Keratinocyte (primary cell): ENCODE data around the gene DDIT4. TPM values are rescaled to one million over a fixed set of nuclear protein-coding genes. Genes with fewer than 3 reads are reported as not detected.
"Not testable (repeated sequence)": the region's sequence is repeated elsewhere in the genome, so short reads cannot be mapped to it uniquely, and the experiment has no call there.

Experiments
- DNase-seq: peaks from one replicate; pipeline ENCODE4 v3.0.0-alpha.2; 2011; ENCODE audit warnings: low read depth, missing footprints, low spot score
- FAIRE-seq: peaks from 2 replicates; lab custom pipeline; 2011; peaks lifted over from hg19 to GRCh38; lab: Jason Lieb, UNC
- H2AFZ ChIP-seq: 2 replicates; pipeline ENCODE4 v1.6.0; 2012; ENCODE audit warnings: low read length, control low read depth, inconsistent platforms; ENCODE audit not compliant: control insufficient read depth
- H3K27ac ChIP-seq: 2 replicates; pipeline ENCODE4 v1.5.1; 2011; ENCODE audit warnings: low read length; ENCODE audit not compliant: control insufficient read depth, insufficient read depth
- H3K27me3 ChIP-seq: 3 replicates; pipeline ENCODE4 v1.6.0; 2011; ENCODE audit warnings: low read length; ENCODE audit not compliant: control insufficient read depth, insufficient read depth; ENCODE audit errors: extremely low read depth
- H3K36me3 ChIP-seq, 2 experiments: 2 replicates in 1 of 2; 3 replicates in 1 of 2; pipeline ENCODE4 v1.5.1; 2011; ENCODE audit warnings: low read length in 2 of 2, mild to moderate bottlenecking in 1 of 2; ENCODE audit not compliant: control insufficient read depth in 2 of 2, insufficient read depth in 2 of 2; ENCODE audit errors: extremely low read depth in 1 of 2
- H3K4me1 ChIP-seq: 3 replicates; pipeline ENCODE4 v1.5.1; 2011; ENCODE audit warnings: low read length; ENCODE audit not compliant: control insufficient read depth, insufficient read depth; ENCODE audit errors: extremely low read depth
- H3K4me2 ChIP-seq: 3 replicates; pipeline ENCODE4 v1.6.0; 2011; ENCODE audit warnings: low read depth, low read length; ENCODE audit not compliant: control insufficient read depth, insufficient read depth; ENCODE audit errors: extremely low read depth
- H3K4me3 ChIP-seq, 3 experiments: fragments of 200-600 bp in 1 of 3; sonication (generic) in 1 of 3; 2 replicates in 2 of 3; 3 replicates in 1 of 3; pipeline ENCODE4 v1.5.1; 2011 to 2016; ENCODE audit warnings: low read length in 3 of 3, mild to moderate bottlenecking in 3 of 3, control low read depth in 2 of 3, inconsistent platforms in 1 of 3, low read depth in 1 of 3, mixed read lengths in 1 of 3, mixed run types in 1 of 3, moderate library complexity in 1 of 3; ENCODE audit not compliant: control insufficient read depth in 2 of 3, insufficient read depth in 2 of 3; ENCODE audit errors: extremely low read depth in 1 of 3
- H3K79me2 ChIP-seq: 2 replicates; pipeline ENCODE4 v1.6.0; 2012; ENCODE audit warnings: low read length; ENCODE audit not compliant: control insufficient read depth, insufficient read depth
- H3K9ac ChIP-seq: 3 replicates; pipeline ENCODE4 v1.6.0; 2011; ENCODE audit warnings: low read length; ENCODE audit not compliant: control insufficient read depth, insufficient read depth; ENCODE audit errors: extremely low read depth
- H3K9me1 ChIP-seq: 3 replicates; pipeline ENCODE4 v1.6.0; 2011; ENCODE audit warnings: low read length; ENCODE audit not compliant: control insufficient read depth, insufficient read depth; ENCODE audit errors: extremely low read depth
- H3K9me3 ChIP-seq: 2 replicates; pipeline ENCODE4 v1.5.1; 2012; ENCODE audit warnings: low read depth, low read length; ENCODE audit not compliant: control insufficient read depth
- H4K20me1 ChIP-seq: 3 replicates; pipeline ENCODE4 v1.6.0; 2011; ENCODE audit warnings: low read length; ENCODE audit not compliant: control insufficient read depth, insufficient read depth; ENCODE audit errors: extremely low read depth
- EZH2 ChIP-seq: IDR thresholded peaks from one replicate; pipeline ENCODE4 v1.6.1; 2012; ENCODE audit warnings: inconsistent platforms, mild to moderate bottlenecking, low read length, moderate library complexity
- dilution Hi-C: fragments of 300-500 bp; cut with MboI; formaldehyde crosslinking; loops from one replicate; pipeline ENCODE4 v1.7.0; 2020; ENCODE audit warnings: low sequenced_read_pairs; ENCODE audit not compliant: extremely low pct_ligation_motif_present
- polyA plus RNA-seq, 5 experiments: library from polyadenylated mRNA; depleted of rRNA in 3 of 5; stranded (reverse) in 3 of 5; stranded (forward) in 1 of 5; unstranded in 1 of 5; fragments of >200 nt; gene quantifications; 1 replicate in 1 of 5; 2 replicates in 3 of 5; 3 replicates in 1 of 5; pipeline versions ENCODE4 v1.2.1 to v1.2.3, GENCODE V29; 2011 to 2012; ENCODE audit warnings: missing spikeins in 2 of 5, low read depth in 1 of 5, low replicate concordance in 1 of 5
- TF ChIP-seq, protein P1 (sequence below), 3 experiments: IDR thresholded peaks in 1 of 3; conservative IDR thresholded peaks in 1 of 3; optimal IDR thresholded peaks in 1 of 3; 2 replicates in 2 of 3; 3 replicates in 1 of 3; pipeline versions ENCODE3 to v1.5.1; 2011; ENCODE audit warnings: low read length in 3 of 3, mild to moderate bottlenecking in 3 of 3, moderate library complexity in 2 of 3, control low read depth in 1 of 3, inconsistent platforms in 1 of 3; ENCODE audit not compliant: insufficient read depth in 2 of 3; ENCODE audit errors: extremely low read depth in 1 of 3

DDIT4 gene
- polyA plus RNA-seq, 1 donor (not counting 4 experiments of a cell fraction or from before 2014, with no cell fraction given), result 248 TPM

DNA sequence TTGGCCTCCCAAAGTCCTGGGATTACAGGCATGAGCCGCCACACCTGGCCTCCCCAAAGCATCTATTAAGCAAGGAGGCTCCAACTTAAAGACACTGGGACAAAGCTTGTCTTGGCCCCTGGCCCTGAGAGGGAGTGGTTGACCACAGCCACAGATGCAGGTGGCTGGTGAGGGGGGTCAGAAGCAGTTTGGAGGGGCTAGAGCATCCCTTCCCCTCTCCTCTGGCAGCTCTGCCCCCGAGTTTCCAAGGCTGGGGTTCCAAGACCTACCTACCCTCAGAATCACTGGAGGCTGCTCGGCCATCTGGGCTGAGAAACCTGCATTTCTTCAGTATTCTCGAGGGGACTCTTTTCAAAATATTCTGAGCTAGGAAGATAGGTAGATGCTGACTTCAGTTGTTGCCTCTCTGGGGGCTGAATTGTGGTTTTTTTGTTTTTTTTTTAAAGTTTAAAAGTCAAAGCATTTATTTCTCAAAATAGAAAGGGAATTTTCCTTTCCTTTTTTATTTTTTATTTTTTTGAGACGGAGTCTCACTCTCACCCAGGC, 32.6 kb downstream of the DDIT4 start:
- TF ChIP-seq, protein P1, sequence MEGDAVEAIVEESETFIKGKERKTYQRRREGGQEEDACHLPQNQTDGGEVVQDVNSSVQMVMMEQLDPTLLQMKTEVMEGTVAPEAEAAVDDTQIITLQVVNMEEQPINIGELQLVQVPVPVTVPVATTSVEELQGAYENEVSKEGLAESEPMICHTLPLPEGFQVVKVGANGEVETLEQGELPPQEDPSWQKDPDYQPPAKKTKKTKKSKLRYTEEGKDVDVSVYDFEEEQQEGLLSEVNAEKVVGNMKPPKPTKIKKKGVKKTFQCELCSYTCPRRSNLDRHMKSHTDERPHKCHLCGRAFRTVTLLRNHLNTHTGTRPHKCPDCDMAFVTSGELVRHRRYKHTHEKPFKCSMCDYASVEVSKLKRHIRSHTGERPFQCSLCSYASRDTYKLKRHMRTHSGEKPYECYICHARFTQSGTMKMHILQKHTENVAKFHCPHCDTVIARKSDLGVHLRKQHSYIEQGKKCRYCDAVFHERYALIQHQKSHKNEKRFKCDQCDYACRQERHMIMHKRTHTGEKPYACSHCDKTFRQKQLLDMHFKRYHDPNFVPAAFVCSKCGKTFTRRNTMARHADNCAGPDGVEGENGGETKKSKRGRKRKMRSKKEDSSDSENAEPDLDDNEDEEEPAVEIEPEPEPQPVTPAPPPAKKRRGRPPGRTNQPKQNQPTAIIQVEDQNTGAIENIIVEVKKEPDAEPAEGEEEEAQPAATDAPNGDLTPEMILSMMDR (optimal IDR thresholded peaks at IDR 0.05 in 1 of 3, IDR thresholded peaks at IDR 0.05 in 1 of 3, conservative IDR thresholded peaks at IDR 0.05 in 1 of 3; ENCODE audit: extremely low read depth in 1 of 3, insufficient read depth in 2 of 3, low read length in 3 of 3), result no peak
- no peak for TF ChIP-seq EZH2
- no peak for FAIRE-seq
- H3K27ac ChIP-seq, result no peak overlapping the region

DNA sequence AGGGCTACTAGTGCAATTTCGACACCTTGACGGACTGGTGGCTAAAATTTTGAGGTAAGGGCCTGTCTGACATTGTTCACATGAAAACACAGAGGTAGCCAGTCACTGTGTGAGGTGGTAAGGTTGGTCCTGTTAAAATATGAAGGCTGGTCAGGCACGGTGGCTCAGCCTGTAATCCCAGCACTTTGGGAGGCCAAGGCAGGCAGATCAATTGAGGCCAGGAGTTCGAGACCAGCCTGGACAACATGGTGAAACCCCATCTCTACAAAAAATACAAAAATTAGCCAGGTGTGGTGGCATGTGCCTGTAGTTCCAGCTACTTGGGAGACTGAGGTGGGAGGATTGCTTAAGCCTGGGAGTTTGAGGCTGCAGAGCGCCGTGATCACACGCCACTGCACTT, 34.0 kb downstream of the DDIT4 start:
- H3K36me3 ChIP-seq, H3K9me3 ChIP-seq, H2AFZ ChIP-seq, H3K79me2 ChIP-seq, H3K9ac ChIP-seq, H3K27ac ChIP-seq, dilution Hi-C loops, FAIRE-seq, DNase-seq, H3K9me1 ChIP-seq, H3K4me2 ChIP-seq, H3K27me3 ChIP-seq, H3K4me3 ChIP-seq, H4K20me1 ChIP-seq: not testable (repeated sequence)
- H3K4me1 ChIP-seq, result peaks cover 37% of the 10 kb centered on the region

More for the DNA sequence above, 32.6 kb downstream of the DDIT4 start:
- Histone ChIP-seq H3K27me3 (no peaks in the 10 kb centered on the region), H3K9ac (no peak overlapping the region), H3K9me3 (no peaks in the 10 kb centered on the region), H2AFZ (no peak overlapping the region), H3K9me1 (no peaks in the 10 kb centered on the region), H4K20me1 (no peaks in the 10 kb centered on the region), H3K4me3 (no peak overlapping the region), H3K4me1 (peaks cover 37% of the 10 kb centered on the region), H3K4me2 (no peak overlapping the region), H3K79me2 (no peaks in the 10 kb centered on the region), H3K36me3 (no peaks in the 10 kb centered on the region)
- DNase-seq, result no peak
- dilution Hi-C loops, result no loop called here
